Activated CD8-positive, alpha-beta T cell treated with anti-CD3 and anti-CD28 coated beads, Interleukin-2, amount 10 ng/mL, durations not matched to agents 7 days and 5 days (primary cell): ENCODE measurements around the gene PAX5. TPM values are rescaled to one million over a fixed set of nuclear protein-coding genes. Genes with fewer than 3 reads are reported as not detected.

Source experiments
- ATAC-seq: fragments of 150-1000 bp; cut with Tn5 transposase; one replicate; pipeline ENCODE4 v1.10.0; 2021; ENCODE audit warnings: moderate library complexity
- CTCF ChIA-PET: fragments of 350-600 bp; sonication (Branson Sonifier 250); formaldehyde crosslinking; loops from one replicate; lab custom pipeline; 2021; ENCODE audit warnings: antibody characterized with exemption; lab: Charles Lee
- POLR2A ChIA-PET: fragments of 350-600 bp; sonication (Branson Sonifier 250); formaldehyde crosslinking; loops from one replicate; lab custom pipeline; 2021; ENCODE audit warnings: antibody characterized with exemption; lab: Charles Lee
- DNase-seq: peaks from one replicate; pipeline ENCODE4 v3.0.0-alpha.2; 2020
- H3K27ac Mint-ChIP-seq: one replicate; pipeline ENCODE4 v1.8.0; 2021; ENCODE audit warnings: mild to moderate bottlenecking, mixed read lengths
- H3K27me3 Mint-ChIP-seq: one replicate; pipeline ENCODE4 v1.8.0; 2021; ENCODE audit warnings: low read depth, mixed read lengths
- H3K36me3 Mint-ChIP-seq: one replicate; pipeline ENCODE4 v1.8.0; 2021; ENCODE audit warnings: low read depth, mixed read lengths
- H3K4me1 Mint-ChIP-seq: one replicate; pipeline ENCODE4 v1.8.0; 2021; ENCODE audit warnings: low read depth, mixed read lengths
- H3K4me3 Mint-ChIP-seq: one replicate; pipeline ENCODE4 v1.8.0; 2021; ENCODE audit warnings: mild to moderate bottlenecking, mixed read lengths
- H3K9me3 Mint-ChIP-seq: one replicate; pipeline ENCODE4 v1.8.0; 2022; ENCODE audit warnings: mixed read lengths; ENCODE audit not compliant: insufficient read depth
- total RNA-seq, 2 experiments: library from RNA; stranded (reverse); gene quantifications; one replicate each; pipeline ENCODE4 v1.2.3, GENCODE V29; 2021

Gene PAX5
- total RNA-seq, 2 experiments from 2014 or later = 0.34 to 0.45 TPM

DNA sequence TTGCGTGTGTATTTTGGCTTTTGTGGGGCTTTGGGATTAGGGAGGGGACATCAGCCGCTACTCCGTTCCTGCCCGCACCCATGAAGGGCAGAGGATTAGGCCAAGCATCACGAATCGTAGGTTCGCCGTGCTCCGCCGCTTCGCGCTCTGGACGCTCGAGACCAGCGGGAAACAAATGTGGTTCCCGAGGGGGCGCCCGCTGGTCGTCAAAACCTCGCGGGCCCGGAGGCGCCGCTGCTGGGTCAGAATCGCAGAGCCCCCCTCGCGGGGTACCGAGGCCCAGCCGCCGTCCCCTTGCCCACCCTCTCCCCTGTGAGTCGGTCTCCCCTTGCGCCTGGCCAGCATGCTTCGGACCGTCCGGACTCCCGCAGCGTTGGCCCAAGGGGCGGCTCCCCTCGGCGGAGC lies 2.3 kb upstream of the PAX5 start:
- CTCF ChIA-PET = interaction anchor here (0.6 to 0.9 kb wide), 2 partner anchors 9 to 251 kb away, joined by 3 read pairs; no protein-coding TSS in a partner anchor
- DNase-seq (no peak), ATAC-seq (no peak)
- H3K27me3 Mint-ChIP-seq = peaks cover 85% of the 10 kb centered on the region
- H3K4me3 Mint-ChIP-seq = peak overlapping the region; percentile 71
- peaks cover 5% of the 10 kb centered on the region for H3K36me3 Mint-ChIP-seq
- POLR2A ChIA-PET = no interaction called here
- H3K9me3 Mint-ChIP-seq = no peaks in the 10 kb centered on the region
- peaks cover 36% of the 10 kb centered on the region for H3K4me1 Mint-ChIP-seq
- peak overlapping the region; percentile 13 for H3K27ac Mint-ChIP-seq

DNA sequence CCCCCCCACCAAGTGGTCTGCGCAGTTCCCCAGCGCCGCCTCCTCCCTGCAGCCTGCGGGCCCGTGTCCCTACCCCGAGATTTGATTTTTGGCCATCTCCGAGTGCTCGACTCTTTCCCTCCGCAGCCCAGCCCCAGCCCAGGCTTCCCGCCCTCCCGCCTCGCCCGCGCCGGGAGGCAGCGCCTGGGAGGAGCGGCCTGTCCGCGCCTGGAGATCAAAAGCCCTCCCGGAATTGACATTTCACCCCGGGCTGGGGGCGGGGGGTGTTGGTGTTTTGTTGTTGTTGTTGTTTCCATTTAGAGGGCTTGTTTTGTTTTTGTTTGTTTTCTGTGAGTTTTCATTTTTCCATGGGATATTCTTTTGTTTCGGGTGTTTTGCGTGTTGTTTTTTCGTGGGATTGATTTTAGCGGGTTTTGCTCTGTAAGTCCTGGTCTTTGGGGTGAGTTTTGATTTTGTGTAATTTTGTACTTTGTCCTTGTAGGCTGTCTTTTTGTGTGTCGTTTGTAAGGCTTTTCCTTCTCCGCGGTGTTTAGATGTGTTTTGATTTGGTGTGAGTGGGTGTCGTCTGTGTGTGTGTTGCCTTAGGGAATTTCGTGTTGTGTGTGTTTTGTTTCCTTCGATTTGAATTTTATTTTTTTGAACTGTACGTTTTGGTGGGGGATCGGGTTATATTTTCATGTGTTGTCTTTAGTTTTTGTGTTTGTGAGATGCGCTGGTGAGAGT lies 1.7 kb upstream of the PAX5 start:
- peaks cover 38% of the 10 kb centered on the region for H3K4me1 Mint-ChIP-seq
- peak overlapping the region; percentile 71 for H3K4me3 Mint-ChIP-seq
- H3K27ac Mint-ChIP-seq = peak overlapping the region; percentile 13
- peaks cover 86% of the 10 kb centered on the region for H3K27me3 Mint-ChIP-seq
- H3K36me3 Mint-ChIP-seq = peaks cover 5% of the 10 kb centered on the region
- ATAC-seq (no peak), DNase-seq (no peak)
- CTCF ChIA-PET = no interaction called here
- POLR2A ChIA-PET = no interaction called here
- no peaks in the 10 kb centered on the region for H3K9me3 Mint-ChIP-seq

DNA sequence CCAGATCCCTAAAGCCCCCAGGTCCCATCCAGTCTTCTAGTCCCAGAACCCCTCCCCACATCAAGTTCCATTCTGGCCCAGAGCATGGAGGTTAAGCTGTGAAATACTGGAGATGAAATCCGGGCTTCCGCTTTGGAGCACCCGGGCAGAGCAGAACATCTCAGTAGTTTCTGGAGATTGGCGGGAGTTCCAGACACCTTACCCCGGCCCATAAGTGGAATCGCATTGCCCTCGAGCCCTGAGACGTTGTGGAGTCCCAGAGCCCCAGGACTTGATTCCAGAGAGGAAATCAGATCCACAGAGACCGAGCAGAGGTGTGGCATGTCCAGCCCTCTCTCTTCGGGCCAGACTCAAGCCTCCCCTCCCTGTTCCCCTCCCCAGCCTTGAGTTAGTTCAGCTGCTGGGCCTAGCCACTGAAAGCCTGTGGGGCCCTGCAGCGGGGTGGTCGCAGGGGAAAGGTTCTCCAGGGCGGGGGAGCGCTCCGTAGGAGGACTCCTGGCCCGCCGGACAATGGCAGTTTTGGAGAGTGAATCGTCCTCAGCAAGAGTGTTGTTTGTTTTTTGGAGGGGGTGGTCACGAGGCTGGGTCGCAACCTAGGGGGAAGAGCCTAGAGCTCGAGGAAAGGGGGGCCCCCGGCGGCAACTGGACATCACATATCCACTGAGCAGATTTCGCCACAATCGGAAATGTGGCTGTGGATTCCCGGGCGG lies 1.0 kb upstream of the PAX5 start:
- ATAC-seq (no peak), DNase-seq (no peak)
- H3K4me3 Mint-ChIP-seq = peak overlapping the region; percentile 49
- peaks cover 87% of the 10 kb centered on the region for H3K27me3 Mint-ChIP-seq
- CTCF ChIA-PET = interaction anchor here (0.6 to 0.9 kb wide), 2 partner anchors 14 to 51 kb away, joined by 3 read pairs; no protein-coding TSS in a partner anchor
- peaks cover 44% of the 10 kb centered on the region for H3K4me1 Mint-ChIP-seq
- POLR2A ChIA-PET = interaction anchor here (0.5 kb wide), 1 partner anchor 186 kb away, joined by 3 read pairs; no protein-coding TSS in a partner anchor
- no peaks in the 10 kb centered on the region for H3K9me3 Mint-ChIP-seq
- no peak overlapping the region for H3K27ac Mint-ChIP-seq
- H3K36me3 Mint-ChIP-seq = peaks cover 5% of the 10 kb centered on the region

DNA sequence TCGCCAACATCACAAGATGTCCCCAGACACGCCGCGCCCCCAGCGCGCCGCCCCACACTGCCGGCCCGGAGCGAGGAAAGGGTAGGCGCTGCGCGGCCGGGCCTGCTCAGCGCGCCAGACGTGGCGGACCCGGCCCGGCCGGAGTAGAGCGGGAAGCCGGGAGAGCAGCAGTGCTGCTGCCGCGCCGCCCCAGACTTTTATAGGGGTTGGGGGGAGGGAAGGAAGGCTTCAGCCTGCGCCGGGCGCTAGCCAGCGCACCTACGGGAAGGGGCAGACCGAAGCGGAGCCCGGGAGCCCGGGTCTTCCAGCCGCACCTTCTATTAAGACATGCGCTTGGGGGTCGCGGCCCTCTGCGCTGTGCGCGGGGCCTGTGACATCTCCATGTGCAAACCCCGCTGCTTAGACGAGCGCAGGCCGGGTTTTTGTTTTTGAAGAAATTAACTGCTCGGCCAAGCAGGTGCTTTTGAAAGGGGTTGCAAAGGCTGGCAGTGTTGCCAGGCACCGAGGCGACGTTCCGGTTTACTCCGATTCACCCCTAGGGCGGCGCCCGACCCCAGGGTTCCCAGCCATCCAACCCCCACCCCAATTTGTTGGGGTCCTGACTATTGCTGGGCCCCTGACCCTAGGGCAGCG lies 353 bp upstream of the PAX5 start:
- H3K27ac Mint-ChIP-seq = no peak overlapping the region
- peaks cover 50% of the 10 kb centered on the region for H3K4me1 Mint-ChIP-seq
- peak overlapping the region; percentile 49 for H3K4me3 Mint-ChIP-seq
- no peaks in the 10 kb centered on the region for H3K9me3 Mint-ChIP-seq
- DNase-seq (no peak), ATAC-seq (peak; percentile 56)
- H3K27me3 Mint-ChIP-seq = peaks cover 89% of the 10 kb centered on the region
- H3K36me3 Mint-ChIP-seq = peaks cover 5% of the 10 kb centered on the region
- POLR2A ChIA-PET = no interaction called here
- CTCF ChIA-PET = interaction anchor here (0.6 to 0.9 kb wide), 2 partner anchors 15 to 50 kb away, joined by 3 read pairs; no protein-coding TSS in a partner anchor

DNA sequence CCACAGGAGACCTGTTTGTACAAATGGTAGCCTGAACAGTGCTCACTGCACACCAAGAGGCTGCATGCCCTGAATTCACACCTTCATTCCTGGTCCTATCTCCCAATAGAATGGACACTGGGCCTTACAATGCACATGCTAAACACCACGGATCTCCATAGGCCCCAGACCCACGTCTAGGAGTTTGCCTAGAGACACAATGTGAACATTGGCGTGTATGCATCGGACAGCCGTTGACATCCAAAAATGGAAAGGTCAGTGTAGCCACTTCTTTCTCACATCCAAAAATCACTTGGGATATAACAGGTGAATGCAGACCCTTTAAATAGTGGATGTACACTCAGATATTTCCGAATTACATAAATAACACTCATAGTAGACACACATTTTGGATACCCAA lies 927 bp downstream of the PAX5 start:
- Mint-ChIP-seq H3K27me3 (peaks cover 90% of the 10 kb centered on the region), H3K36me3 (peaks cover 3% of the 10 kb centered on the region), H3K4me3 (no peak overlapping the region), H3K4me1 (peaks cover 54% of the 10 kb centered on the region), H3K9me3 (no peaks in the 10 kb centered on the region), H3K27ac (no peak overlapping the region)
- DNase-seq (no peak), ATAC-seq (no peak)
- ChIA-PET CTCF (no interaction called here), POLR2A (no interaction called here)

DNA sequence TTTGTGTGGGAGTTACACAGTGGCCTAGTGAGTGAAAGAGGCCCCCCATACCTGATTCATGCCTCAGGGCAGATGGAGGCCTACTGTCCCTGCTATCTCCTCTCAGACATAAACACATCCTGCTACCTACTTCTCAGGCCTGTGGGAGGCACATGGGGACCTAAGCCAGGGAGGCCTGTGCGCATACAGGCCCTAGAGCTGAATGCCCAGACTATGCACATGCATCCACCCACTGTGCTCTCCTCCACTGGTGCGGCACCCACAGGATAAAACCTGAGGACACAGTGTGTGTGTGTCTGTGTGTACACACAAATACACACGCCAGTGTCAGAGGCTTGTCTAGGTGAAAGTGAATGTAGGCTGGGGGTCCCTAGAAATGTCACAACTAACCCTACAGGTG lies 1.4 kb downstream of the PAX5 start:
- H3K4me3 Mint-ChIP-seq = no peak overlapping the region
- no peak for DNase-seq
- no peak overlapping the region for H3K27ac Mint-ChIP-seq
- peaks cover 91% of the 10 kb centered on the region for H3K27me3 Mint-ChIP-seq
- ChIA-PET POLR2A (no interaction called here), CTCF (no interaction called here)
- no peaks in the 10 kb centered on the region for H3K9me3 Mint-ChIP-seq
- H3K4me1 Mint-ChIP-seq = peaks cover 53% of the 10 kb centered on the region
- peaks cover 2% of the 10 kb centered on the region for H3K36me3 Mint-ChIP-seq
- no peak for ATAC-seq

DNA sequence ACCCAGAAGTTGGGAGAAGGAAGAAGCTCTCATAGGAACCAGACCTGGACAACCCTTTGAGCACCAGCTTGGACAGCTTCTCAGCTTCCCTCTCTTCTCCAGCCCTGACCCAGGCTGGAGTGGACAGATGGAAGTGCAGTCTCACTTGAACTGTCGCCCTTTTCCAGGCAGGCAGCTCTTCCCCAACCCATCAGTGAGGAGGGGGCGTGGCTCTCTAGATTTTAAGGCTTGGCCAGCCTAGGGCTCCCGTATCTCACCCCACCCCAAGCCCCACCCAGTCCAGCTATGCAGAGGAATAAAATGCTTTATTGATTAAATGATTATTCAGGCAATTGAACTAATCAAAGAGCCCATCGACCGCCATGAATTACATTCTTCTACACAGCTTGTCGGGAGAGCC lies 2.2 kb downstream of the PAX5 start:
- no peaks in the 10 kb centered on the region for H3K9me3 Mint-ChIP-seq
- CTCF ChIA-PET = interaction anchor here (0.9 kb wide), 1 partner anchor 376 kb away, joined by 3 read pairs; no protein-coding TSS in a partner anchor
- ATAC-seq (no peak), DNase-seq (no peak)
- peaks cover 51% of the 10 kb centered on the region for H3K4me1 Mint-ChIP-seq
- POLR2A ChIA-PET = no interaction called here
- H3K36me3 Mint-ChIP-seq = peaks cover 2% of the 10 kb centered on the region
- H3K27me3 Mint-ChIP-seq = peaks cover 90% of the 10 kb centered on the region
- no peak overlapping the region for H3K4me3 Mint-ChIP-seq
- no peak overlapping the region for H3K27ac Mint-ChIP-seq

DNA sequence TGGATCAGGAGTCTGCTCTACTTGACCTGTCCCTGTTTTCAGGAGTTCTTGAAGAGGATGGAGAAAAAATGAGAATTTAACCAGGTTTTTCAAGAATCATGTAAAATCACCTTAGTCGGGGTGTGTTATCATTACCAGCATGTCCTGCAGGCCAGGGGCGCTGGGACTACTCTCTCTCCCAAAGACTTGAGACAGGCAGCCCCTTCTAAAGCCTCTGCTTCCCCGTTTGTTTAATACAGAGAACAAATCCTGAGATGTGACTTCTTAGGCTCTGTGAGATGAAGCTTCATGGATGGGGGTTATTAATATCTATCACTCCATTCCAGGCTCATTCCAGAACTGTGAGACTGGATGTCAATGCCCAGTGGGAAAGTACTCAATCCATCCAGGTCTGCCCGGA lies 3.0 kb downstream of the PAX5 start:
- no peak for ATAC-seq
- peaks cover 45% of the 10 kb centered on the region for H3K4me1 Mint-ChIP-seq

DNA sequence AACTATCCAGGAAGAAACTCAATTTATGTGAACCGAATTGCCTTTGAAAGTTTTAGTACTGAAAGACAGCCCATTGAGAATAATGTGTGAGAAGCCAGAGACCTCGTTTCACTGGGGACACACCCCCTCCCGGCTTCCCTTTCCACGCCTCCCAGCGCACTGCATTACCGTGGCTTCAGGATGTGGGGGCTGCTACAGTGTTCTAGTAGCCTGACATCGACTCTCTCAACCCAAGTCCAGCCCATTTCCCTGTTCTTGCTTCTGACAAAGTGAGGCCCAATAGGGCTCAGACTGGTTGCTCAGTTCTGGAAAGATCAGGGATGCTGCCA lies 3.5 kb downstream of the PAX5 start:
- Mint-ChIP-seq H3K36me3 (peaks cover 2% of the 10 kb centered on the region), H3K27ac (no peak overlapping the region), H3K4me3 (peak overlapping the region; percentile 31), H3K27me3 (peaks cover 85% of the 10 kb centered on the region), H3K9me3 (no peaks in the 10 kb centered on the region), H3K4me1 (peaks cover 46% of the 10 kb centered on the region)
- ATAC-seq = no peak
- DNase-seq = no peak
- POLR2A ChIA-PET = no interaction called here
- CTCF ChIA-PET = no interaction called here

More for the DNA sequence above, 3.0 kb downstream of the PAX5 start:
- ChIA-PET POLR2A (no interaction called here), CTCF (no interaction called here)
- no peak overlapping the region for H3K27ac Mint-ChIP-seq
- DNase-seq = no peak
- peaks cover 84% of the 10 kb centered on the region for H3K27me3 Mint-ChIP-seq
- H3K9me3 Mint-ChIP-seq = no peaks in the 10 kb centered on the region
- peaks cover 2% of the 10 kb centered on the region for H3K36me3 Mint-ChIP-seq
- H3K4me3 Mint-ChIP-seq = no peak overlapping the region

DNA sequence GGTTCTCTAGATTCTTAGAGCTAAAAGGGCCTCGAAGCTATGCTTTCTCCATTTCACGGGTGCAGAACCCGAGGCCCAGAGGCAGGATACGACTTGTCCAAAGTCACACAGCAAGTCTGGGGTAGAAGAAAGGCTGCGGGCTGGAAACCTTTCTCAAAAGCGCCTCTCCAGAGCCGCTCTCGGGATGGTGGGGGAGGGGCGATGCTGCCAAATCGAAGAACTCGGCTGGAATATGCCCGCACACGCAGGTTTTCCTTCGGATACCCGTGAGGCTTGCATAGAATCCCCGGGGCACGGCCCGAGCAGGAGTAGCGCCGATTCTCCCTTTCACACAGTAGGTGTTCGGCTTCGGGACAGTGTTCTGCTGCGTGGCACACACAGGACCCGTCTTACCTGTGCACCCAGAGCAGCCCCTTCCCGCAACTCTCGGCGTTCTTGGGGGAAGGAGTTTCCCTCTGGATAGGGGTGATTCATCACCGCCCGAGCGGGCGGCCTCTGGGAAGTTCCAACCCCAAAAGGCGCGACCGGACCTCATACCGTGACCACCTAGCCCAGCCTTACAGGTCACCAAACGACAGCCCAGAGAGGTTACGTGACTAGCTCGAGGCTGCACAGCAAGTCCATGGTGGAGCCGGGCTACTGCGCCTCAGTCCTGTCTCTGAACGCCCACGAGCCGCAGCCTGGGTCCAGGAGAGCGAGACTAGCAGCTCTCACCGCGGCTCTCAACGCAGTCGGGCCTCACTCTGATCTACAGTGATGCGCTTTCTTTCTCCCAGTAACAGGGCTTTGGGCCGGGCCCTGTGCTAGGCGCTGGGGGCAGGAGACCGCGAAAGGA lies 4.1 kb downstream of the PAX5 start:
- DNase-seq (no peak), ATAC-seq (no peak)
- Mint-ChIP-seq H3K9me3 (no peaks in the 10 kb centered on the region), H3K4me3 (peak overlapping the region; percentile 31), H3K27ac (no peak overlapping the region), H3K36me3 (no peaks in the 10 kb centered on the region), H3K27me3 (peaks cover 86% of the 10 kb centered on the region), H3K4me1 (peaks cover 44% of the 10 kb centered on the region)
- ChIA-PET CTCF (interaction anchor here (1.0 to 1.3 kb wide), 2 partner anchors 51 to 160 kb away, joined by 3 read pairs; no protein-coding TSS in a partner anchor), POLR2A (no interaction called here)

DNA sequence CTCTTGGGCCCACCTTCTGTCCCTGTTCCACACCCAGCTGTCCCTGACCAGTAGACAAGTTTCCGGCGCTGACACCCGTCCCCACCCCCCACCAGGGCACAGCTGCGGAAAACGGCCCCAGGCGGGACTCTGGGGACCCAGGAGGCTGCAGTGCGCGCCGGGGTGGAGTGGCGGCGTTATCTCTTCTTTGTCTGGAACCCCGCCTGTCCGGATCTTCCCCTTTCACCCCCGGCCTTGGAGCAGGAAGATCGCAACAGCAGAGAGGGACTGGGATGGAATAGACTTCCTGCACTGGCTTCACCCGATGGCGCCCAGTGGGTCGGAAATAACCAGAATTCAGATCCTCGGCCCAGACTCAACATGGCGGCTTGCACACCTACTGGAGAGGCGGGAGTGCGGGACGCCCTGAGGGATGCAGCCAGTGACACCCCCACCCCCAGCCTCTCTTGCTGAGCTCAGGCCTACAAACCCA lies 4.7 kb downstream of the PAX5 start:
- no peak for ATAC-seq
- ChIA-PET CTCF (interaction anchor here (1.0 to 1.3 kb wide), 2 partner anchors 52 to 160 kb away, joined by 3 read pairs; no protein-coding TSS in a partner anchor), POLR2A (no interaction called here)
- no peak overlapping the region for H3K4me3 Mint-ChIP-seq
- peaks cover 88% of the 10 kb centered on the region for H3K27me3 Mint-ChIP-seq
- H3K27ac Mint-ChIP-seq = no peak overlapping the region
- no peaks in the 10 kb centered on the region for H3K9me3 Mint-ChIP-seq
- H3K36me3 Mint-ChIP-seq = no peaks in the 10 kb centered on the region
- peaks cover 40% of the 10 kb centered on the region for H3K4me1 Mint-ChIP-seq
- DNase-seq = no peak
